ENCODE data around the gene HDAC9.
A peak's percentile ranks its signal among the peaks of the same experiment; 100 is the strongest.

Gene HDAC9

GRCh38 chr7:18679261-18679660, 183.7 kb downstream of the HDAC9 start:
- H2AK5ac ChIP-seq (ENCODE audit: low read length, severe bottlenecking) = no peak overlapping the region
- DNase-seq = no peak
- H3K23ac ChIP-seq (ENCODE audit: low read length in 2 of 2) = no peak overlapping the region
- no peak overlapping the region for H3K4me2 ChIP-seq (ENCODE audit: low read length, poor library complexity, severe bottlenecking)
- H3K18ac ChIP-seq (ENCODE audit: low read depth in 1 of 2, low read length in 2 of 2) = no peak overlapping the region
- no peak overlapping the region for H3K14ac ChIP-seq (ENCODE audit: low read length in 2 of 2)
- no peak overlapping the region for H4K91ac ChIP-seq (ENCODE audit: low read length)
- H2BK120ac ChIP-seq (ENCODE audit: low read depth, low read length) = no peak overlapping the region
- H4K8ac ChIP-seq (ENCODE audit: low read length) = no peak overlapping the region
- no peak overlapping the region for H2BK12ac ChIP-seq (ENCODE audit: low read length in 2 of 2)
- H3K9me3 ChIP-seq (ENCODE audit: control insufficient read depth, low read length) = no peaks in the 10 kb centered on the region
- no peak overlapping the region for H2BK15ac ChIP-seq (ENCODE audit: low read depth, poor library complexity, severe bottlenecking)
- H3K4me1 ChIP-seq (ENCODE audit: control insufficient read depth, insufficient read depth, low read depth, low read length) = peaks cover 2% of the 10 kb centered on the region
- no peak overlapping the region for H3K4me3 ChIP-seq (ENCODE audit: insufficient read depth in 1 of 2, low read depth in 1 of 2, low read length in 2 of 2)
- H3K79me1 ChIP-seq (replicated peaks; ENCODE audit: low read length, poor library complexity, severe bottlenecking) = no peaks in the 10 kb centered on the region
- 83% methylated on average over 1 of the region's 1 CpG for WGBS
- H3K27ac ChIP-seq (ENCODE audit: low read length, poor library complexity, severe bottlenecking) = no peak overlapping the region
- no peaks in the 10 kb centered on the region for H3K36me3 ChIP-seq (ENCODE audit: control insufficient read depth in 1 of 2, insufficient read depth in 2 of 2, low read depth in 1 of 2, low read length in 2 of 2)
- H2BK5ac ChIP-seq (ENCODE audit: low read depth, low read length, poor library complexity, severe bottlenecking) = no peak overlapping the region
- H3K27me3 ChIP-seq (ENCODE audit: control insufficient read depth in 1 of 2, insufficient read depth in 1 of 2, low read length in 2 of 2) = no peaks in the 10 kb centered on the region
- H3K4ac ChIP-seq (ENCODE audit: low read depth in 1 of 2, low read length in 2 of 2) = no peak overlapping the region
- H2AFZ ChIP-seq (ENCODE audit: low read depth, low read length) = no peak overlapping the region
- no peak overlapping the region for H3K9ac ChIP-seq (ENCODE audit: low read length)

- Histone ChIP-seq H4K8ac (ENCODE audit: low read length) (no peak overlapping the region), H3K27ac (ENCODE audit: low read length, poor library complexity, severe bottlenecking) (no peak overlapping the region), H3K9me3 (ENCODE audit: control insufficient read depth, low read length) (no peaks in the 10 kb centered on the region), H3K27me3 (ENCODE audit: control insufficient read depth in 1 of 2, insufficient read depth in 1 of 2, low read length in 2 of 2) (no peaks in the 10 kb centered on the region), H3K23ac (ENCODE audit: low read length in 2 of 2) (no peak overlapping the region), H2AK5ac (ENCODE audit: low read length, severe bottlenecking) (no peak overlapping the region), H3K36me3 (ENCODE audit: control insufficient read depth in 1 of 2, insufficient read depth in 2 of 2, low read depth in 1 of 2, low read length in 2 of 2) (no peaks in the 10 kb centered on the region), H2BK120ac (ENCODE audit: low read depth, low read length) (no peak overlapping the region), H3K4me3 (ENCODE audit: insufficient read depth in 1 of 2, low read depth in 1 of 2, low read length in 2 of 2) (no peak overlapping the region), H3K79me1 (replicated peaks; ENCODE audit: low read length, poor library complexity, severe bottlenecking) (no peaks in the 10 kb centered on the region), H4K91ac (ENCODE audit: low read length) (no peak overlapping the region), H3K4me2 (ENCODE audit: low read length, poor library complexity, severe bottlenecking) (no peak overlapping the region), H2BK5ac (ENCODE audit: low read depth, low read length, poor library complexity, severe bottlenecking) (no peak overlapping the region), H3K4ac (ENCODE audit: low read depth in 1 of 2, low read length in 2 of 2) (no peak overlapping the region), H3K14ac (ENCODE audit: low read length in 2 of 2) (no peak overlapping the region), H3K9ac (ENCODE audit: low read length) (no peak overlapping the region), H3K4me1 (ENCODE audit: control insufficient read depth, insufficient read depth, low read depth, low read length) (peaks cover under 1% of the 10 kb centered on the region), H3K18ac (ENCODE audit: low read depth in 1 of 2, low read length in 2 of 2) (no peak overlapping the region), H2BK12ac (ENCODE audit: low read length in 2 of 2) (no peak overlapping the region), H2BK15ac (ENCODE audit: low read depth, poor library complexity, severe bottlenecking) (no peak overlapping the region), H2AFZ (ENCODE audit: low read depth, low read length) (no peak overlapping the region)
- no peak for DNase-seq
- WGBS = 98% methylated on average over 2 of the region's 2 CpGs
Observed at GRCh38 chr7:18680576-18680975, 185.0 kb downstream of the HDAC9 start.

GRCh38 chr7:18684916-18685315, 189.4 kb downstream of the HDAC9 start:
- H3K9ac ChIP-seq (ENCODE audit: low read length) = no peak overlapping the region
- no peak overlapping the region for H3K18ac ChIP-seq (ENCODE audit: low read depth in 1 of 2, low read length in 2 of 2)
- no peak overlapping the region for H3K14ac ChIP-seq (ENCODE audit: low read length in 2 of 2)
- H3K4me2 ChIP-seq (ENCODE audit: low read length, poor library complexity, severe bottlenecking) = no peak overlapping the region
- H4K91ac ChIP-seq (ENCODE audit: low read length) = no peak overlapping the region
- no peak overlapping the region for H3K23ac ChIP-seq (ENCODE audit: low read length in 2 of 2)
- no peak overlapping the region for H2BK12ac ChIP-seq (ENCODE audit: low read length in 2 of 2)
- H4K8ac ChIP-seq (ENCODE audit: low read length) = no peak overlapping the region
- H3K27ac ChIP-seq (ENCODE audit: low read length, poor library complexity, severe bottlenecking) = no peak overlapping the region
- no peak overlapping the region for H2BK120ac ChIP-seq (ENCODE audit: low read depth, low read length)
- no peaks in the 10 kb centered on the region for H3K9me3 ChIP-seq (ENCODE audit: control insufficient read depth, low read length)
- H3K4ac ChIP-seq (ENCODE audit: low read depth in 1 of 2, low read length in 2 of 2) = no peak overlapping the region
- H3K36me3 ChIP-seq (ENCODE audit: control insufficient read depth in 1 of 2, insufficient read depth in 2 of 2, low read depth in 1 of 2, low read length in 2 of 2) = no peaks in the 10 kb centered on the region
- WGBS = no CpG with 5 or more reads among the region's 1 CpG
- H2AFZ ChIP-seq (ENCODE audit: low read depth, low read length) = no peak overlapping the region
- H3K4me3 ChIP-seq (ENCODE audit: insufficient read depth in 1 of 2, low read depth in 1 of 2, low read length in 2 of 2) = no peak overlapping the region
- H3K27me3 ChIP-seq (ENCODE audit: control insufficient read depth in 1 of 2, insufficient read depth in 1 of 2, low read length in 2 of 2) = no peaks in the 10 kb centered on the region
- DNase-seq = peak; percentile 33
- H2AK5ac ChIP-seq (ENCODE audit: low read length, severe bottlenecking) = no peak overlapping the region
- no peaks in the 10 kb centered on the region for H3K4me1 ChIP-seq (ENCODE audit: control insufficient read depth, insufficient read depth, low read depth, low read length)
- no peaks in the 10 kb centered on the region for H3K79me1 ChIP-seq (replicated peaks; ENCODE audit: low read length, poor library complexity, severe bottlenecking)
- no peak overlapping the region for H2BK5ac ChIP-seq (ENCODE audit: low read depth, low read length, poor library complexity, severe bottlenecking)
- no peak overlapping the region for H2BK15ac ChIP-seq (ENCODE audit: low read depth, poor library complexity, severe bottlenecking)

- no peaks in the 10 kb centered on the region for H3K79me1 ChIP-seq (replicated peaks; ENCODE audit: low read length, poor library complexity, severe bottlenecking)
- no peak overlapping the region for H2BK12ac ChIP-seq (ENCODE audit: low read length in 2 of 2)
Observed at GRCh38 chr7:18685971-18686370, 190.4 kb downstream of the HDAC9 start.

More at GRCh38 chr7:18685971-18686370, 190.4 kb downstream of the HDAC9 start:
- H3K23ac ChIP-seq (ENCODE audit: low read length in 2 of 2) = no peak overlapping the region
- H3K18ac ChIP-seq (ENCODE audit: low read depth in 1 of 2, low read length in 2 of 2) = no peak overlapping the region
- H2BK120ac ChIP-seq (ENCODE audit: low read depth, low read length) = no peak overlapping the region
- peak; percentile 9 for DNase-seq
- H3K4ac ChIP-seq (ENCODE audit: low read depth in 1 of 2, low read length in 2 of 2) = no peak overlapping the region
- H3K4me2 ChIP-seq (ENCODE audit: low read length, poor library complexity, severe bottlenecking) = no peak overlapping the region
- H3K9me3 ChIP-seq (ENCODE audit: control insufficient read depth, low read length) = no peaks in the 10 kb centered on the region
- no peak overlapping the region for H3K14ac ChIP-seq (ENCODE audit: low read length in 2 of 2)
- H2AFZ ChIP-seq (ENCODE audit: low read depth, low read length) = no peak overlapping the region
- no peak overlapping the region for H4K91ac ChIP-seq (ENCODE audit: low read length)
- no peak overlapping the region for H4K8ac ChIP-seq (ENCODE audit: low read length)
- no peak overlapping the region for H2AK5ac ChIP-seq (ENCODE audit: low read length, severe bottlenecking)
- no peaks in the 10 kb centered on the region for H3K27me3 ChIP-seq (ENCODE audit: control insufficient read depth in 1 of 2, insufficient read depth in 1 of 2, low read length in 2 of 2)
- H2BK15ac ChIP-seq (ENCODE audit: low read depth, poor library complexity, severe bottlenecking) = no peak overlapping the region
- H3K9ac ChIP-seq (ENCODE audit: low read length) = no peak overlapping the region
- H3K36me3 ChIP-seq (ENCODE audit: control insufficient read depth in 1 of 2, insufficient read depth in 2 of 2, low read depth in 1 of 2, low read length in 2 of 2) = no peaks in the 10 kb centered on the region
- H3K27ac ChIP-seq (ENCODE audit: low read length, poor library complexity, severe bottlenecking) = no peak overlapping the region
- H2BK5ac ChIP-seq (ENCODE audit: low read depth, low read length, poor library complexity, severe bottlenecking) = no peak overlapping the region
- H3K4me1 ChIP-seq (ENCODE audit: control insufficient read depth, insufficient read depth, low read depth, low read length) = no peaks in the 10 kb centered on the region
- H3K4me3 ChIP-seq (ENCODE audit: insufficient read depth in 1 of 2, low read depth in 1 of 2, low read length in 2 of 2) = no peak overlapping the region
